ENCODE results near the gene SLC35G1.

- TF ChIP-seq EZH2 (IDR thresholded peaks at IDR 0.05) = no peak
- no peak for TF ChIP-seq POLR2AphosphoS5 (IDR thresholded peaks at IDR 0.05; ENCODE audit: borderline replicate concordance, low read depth, low read length)
- TF ChIP-seq FOXP2 (optimal IDR thresholded peaks at IDR 0.05; ENCODE audit: control extremely low read depth, extremely low read length, insufficient read depth) = no peak
Observed at GRCh38 chr10:93904901-93905300, 11.1 kb downstream of the SLC35G1 start.
